CD4-positive, alpha-beta memory T cell (primary cell): ENCODE measurements around the gene CDADC1. TPM values are rescaled to one million over a fixed set of nuclear protein-coding genes. Genes with fewer than 3 reads are reported as not detected.

Experiments
- CTCF ChIA-PET: fragments of 350-600 bp; sonication (Branson Sonifier 250); formaldehyde crosslinking; loops from one replicate; lab custom pipeline; 2021; ENCODE audit warnings: inconsistent platforms; ENCODE audit not compliant: partially characterized antibody; lab: Charles Lee
- POLR2A ChIA-PET: fragments of 350-600 bp; sonication (Branson Sonifier 250); formaldehyde crosslinking; loops from one replicate; lab custom pipeline; 2021; ENCODE audit not compliant: partially characterized antibody; lab: Charles Lee
- DNase-seq, 5 donors: peaks; one replicate each; pipeline versions ENCODE4 v3.0.0 to v3.0.0-alpha.2; 2020 to 2022; ENCODE audit warnings: mixed read lengths in 1 of 5
- H3K27ac ChIP-seq: one replicate; pipeline ENCODE4 v1.7.0; 2013; ENCODE audit warnings: low read depth, low read length
- H3K27me3 ChIP-seq: 2 replicates; pipeline ENCODE4 v1.7.0; 2013; ENCODE audit warnings: mild to moderate bottlenecking, low read length, moderate library complexity; ENCODE audit not compliant: insufficient read depth
- H3K36me3 ChIP-seq: 2 replicates; pipeline ENCODE4 v1.7.0; 2013; ENCODE audit warnings: mild to moderate bottlenecking, low read length, moderate library complexity; ENCODE audit not compliant: insufficient read depth
- H3K4me1 ChIP-seq: 2 replicates; pipeline ENCODE4 v1.7.0; 2013; ENCODE audit warnings: mild to moderate bottlenecking, low read length, moderate library complexity; ENCODE audit not compliant: insufficient read depth
- H3K4me3 ChIP-seq, 2 donors: one replicate each; pipeline ENCODE4 v1.7.0; 2013; ENCODE audit warnings: low read length in 2 of 2, mild to moderate bottlenecking in 1 of 2
- H3K9me3 ChIP-seq, 2 donors: one replicate each; pipeline ENCODE4 v1.7.0; 2013; ENCODE audit warnings: low read length in 2 of 2, control low read depth in 1 of 2; ENCODE audit not compliant: control insufficient read depth in 1 of 2
- H3K27ac Mint-ChIP-seq, 7 donors: one replicate each; pipeline ENCODE4 v1.8.0; 2020 to 2021; ENCODE audit warnings: mixed read lengths in 7 of 7, mild to moderate bottlenecking in 6 of 7, inconsistent platforms in 3 of 7, moderate library complexity in 3 of 7
- H3K27me3 Mint-ChIP-seq, 2 donors: one replicate each; pipeline ENCODE4 v1.8.0; 2020 to 2021; ENCODE audit warnings: mixed read lengths in 2 of 2
- H3K36me3 Mint-ChIP-seq, 2 donors: one replicate each; pipeline ENCODE4 v1.8.0; 2020 to 2021; ENCODE audit warnings: mixed read lengths in 2 of 2, inconsistent platforms in 1 of 2, mild to moderate bottlenecking in 1 of 2
- H3K4me1 Mint-ChIP-seq, 4 donors: one replicate each; pipeline ENCODE4 v1.8.0; 2020 to 2021; ENCODE audit warnings: mixed read lengths in 4 of 4, mild to moderate bottlenecking in 1 of 4
- H3K4me3 Mint-ChIP-seq, 8 donors: one replicate each; pipeline ENCODE4 v1.8.0; 2020 to 2021; ENCODE audit warnings: mixed read lengths in 8 of 8, mild to moderate bottlenecking in 7 of 8, moderate library complexity in 6 of 8, inconsistent platforms in 3 of 8
- H3K9me3 Mint-ChIP-seq, 8 donors: one replicate each; pipeline ENCODE4 v1.8.0; 2020 to 2021; ENCODE audit warnings: mixed read lengths in 8 of 8, mild to moderate bottlenecking in 5 of 8, inconsistent platforms in 3 of 8, moderate library complexity in 1 of 8
- intact Hi-C: fragments of 100-400 bp; cut with micrococcal nuclease; formaldehyde crosslinking; loops from one replicate; pipeline ENCODE4 v1.15.1; 2023
- polyA plus RNA-seq, 2 donors: library from polyadenylated mRNA; unstranded; fragments of 300-500 nt; fragmentation: Illumina TruSeq; gene quantifications; one replicate each; pipeline ENCODE4 v1.2.3, GENCODE V29; 2021
- total RNA-seq, 2 experiments: library from RNA; stranded (reverse); gene quantifications; one replicate each; pipeline ENCODE4 v1.2.3, GENCODE V29; 2021

The CDADC1 gene
- total and polyA plus RNA-seq, 4 experiments from 2014 or later = 6.2 to 15.9 (median 12.4) TPM

- Histone ChIP-seq H3K4me1 (peaks cover 11% of the 10 kb centered on the region), H3K27ac (no peak overlapping the region), H3K36me3 (no peaks in the 10 kb centered on the region), H3K9me3 (no peaks in the 10 kb centered on the region), H3K4me3 (no peak overlapping the region), H3K27me3 (peaks cover 12% of the 10 kb centered on the region)
- peaks cover 0 to 3% (median 0%) of the 10 kb centered on the region in 8 donors for H3K9me3 Mint-ChIP-seq
- ChIA-PET POLR2A (interaction anchor here (0.6 to 1.4 kb wide), 4 partner anchors 34 to 409 kb away, joined by 3 to 7 read pairs (median 4); partner anchors contain the start of genes CDADC1 and FNDC3A), CTCF (interaction anchor here (0.7 to 4.4 kb wide), 10 partner anchors 8 to 104 kb away, joined by 3 to 36 read pairs (median 5); partner anchors contain the start of gene CDADC1)
- no peak overlapping the region for H3K4me3 Mint-ChIP-seq
- peaks cover 10 to 23% (median 14%) of the 10 kb centered on the region in 4 donors for H3K4me1 Mint-ChIP-seq
- DNase-seq = no peak
- H3K27me3 Mint-ChIP-seq = peaks cover 22 to 24% of the 10 kb centered on the region in 2 donors
- intact Hi-C loops = loop anchor here (2.0 kb wide), 1 partner anchor 67 kb away; no protein-coding TSS in a partner anchor
- peak overlapping the region in 3 of 7 donors; percentile 68 to 76 (median 71) for H3K27ac Mint-ChIP-seq
- H3K36me3 Mint-ChIP-seq = peaks cover 1 to 23% of the 10 kb centered on the region in 2 donors
Observed at GRCh38 chr13:49213997-49214916, 33.5 kb upstream of the CDADC1 start.

GRCh38 chr13:49214917-49215376, 32.8 kb upstream of the CDADC1 start:
- H3K27ac Mint-ChIP-seq = peak overlapping the region in 2 of 7 donors; percentile 68 to 76
- peaks cover 0 to 19% of the 10 kb centered on the region in 2 donors for H3K36me3 Mint-ChIP-seq
- H3K9me3 Mint-ChIP-seq = peaks cover 0 to 3% (median 0%) of the 10 kb centered on the region in 8 donors
- peaks cover 16% of the 10 kb centered on the region for H3K4me1 ChIP-seq
- peaks cover 18% of the 10 kb centered on the region for H3K27me3 ChIP-seq
- peak overlapping the region in 3 of 8 donors; percentile 13 to 56 (median 47) for H3K4me3 Mint-ChIP-seq
- ChIA-PET POLR2A (interaction anchor here (0.6 to 1.4 kb wide), 4 partner anchors 33 to 409 kb away, joined by 3 to 7 read pairs (median 4); partner anchors contain the start of genes CDADC1 and FNDC3A), CTCF (interaction anchor here (0.6 to 4.4 kb wide), 12 partner anchors 9 to 105 kb away, joined by 3 to 36 read pairs (median 4); partner anchors contain the start of gene CDADC1)
- H3K4me3 ChIP-seq = no peak overlapping the region
- H3K27ac ChIP-seq = no peak overlapping the region
- H3K9me3 ChIP-seq = no peaks in the 10 kb centered on the region
- intact Hi-C loops = loop anchor here (2.0 kb wide), 1 partner anchor 66 kb away; no protein-coding TSS in a partner anchor
- no peaks in the 10 kb centered on the region for H3K36me3 ChIP-seq
- H3K4me1 Mint-ChIP-seq = peaks cover 12 to 27% (median 15%) of the 10 kb centered on the region in 4 donors
- H3K27me3 Mint-ChIP-seq = peaks cover 27 to 28% of the 10 kb centered on the region in 2 donors
- peak; percentile 26 to 48 (median 45) for DNase-seq

GRCh38 chr13:49216334-49216733, 31.4 kb upstream of the CDADC1 start:
- H3K4me3 Mint-ChIP-seq = no peak overlapping the region
- no peaks in the 10 kb centered on the region for H3K36me3 ChIP-seq
- H3K4me1 ChIP-seq = peaks cover 24% of the 10 kb centered on the region
- DNase-seq = no peak
- no peak overlapping the region for H3K27ac ChIP-seq
- no peaks in the 10 kb centered on the region for H3K9me3 ChIP-seq
- H3K27ac Mint-ChIP-seq = peak overlapping the region in 1 of 7 donors; percentile 4
- CTCF ChIA-PET = interaction anchor here (4.4 kb wide), 1 partner anchor 65 kb away, joined by 36 read pairs; no protein-coding TSS in a partner anchor
- H3K4me1 Mint-ChIP-seq = peaks cover 12 to 30% (median 18%) of the 10 kb centered on the region in 4 donors
- POLR2A ChIA-PET = no interaction called here
- H3K9me3 Mint-ChIP-seq = peaks cover 0 to 3% (median 0%) of the 10 kb centered on the region in 8 donors
- no peak overlapping the region for H3K4me3 ChIP-seq
- peaks cover 0 to 13% of the 10 kb centered on the region in 2 donors for H3K36me3 Mint-ChIP-seq
- intact Hi-C loops = no loop called here
- H3K27me3 Mint-ChIP-seq = peaks cover 29 to 30% of the 10 kb centered on the region in 2 donors
- H3K27me3 ChIP-seq = peaks cover 21% of the 10 kb centered on the region

GRCh38 chr13:49217962-49218492, 29.7 kb upstream of the CDADC1 start:
- Mint-ChIP-seq H3K27ac (peak overlapping the region in 2 of 7 donors; percentile 18 to 36), H3K27me3 (peaks cover 43% of the 10 kb centered on the region in 2 donors), H3K4me1 (peaks cover 12 to 36% (median 22%) of the 10 kb centered on the region in 4 donors), H3K4me3 (peak overlapping the region in 4 of 8 donors; percentile 17 to 45 (median 26)), H3K9me3 (peaks cover 0 to 3% (median 0%) of the 10 kb centered on the region in 8 donors), H3K36me3 (peaks cover 0 to 5% of the 10 kb centered on the region in 2 donors)
- H3K36me3 ChIP-seq = no peaks in the 10 kb centered on the region
- DNase-seq = no peak
- peaks cover 24% of the 10 kb centered on the region for H3K4me1 ChIP-seq
- no peaks in the 10 kb centered on the region for H3K9me3 ChIP-seq
- peaks cover 25% of the 10 kb centered on the region for H3K27me3 ChIP-seq
- CTCF ChIA-PET = no interaction called here
- POLR2A ChIA-PET = no interaction called here
- intact Hi-C loops = no loop called here
- H3K27ac ChIP-seq = no peak overlapping the region
- H3K4me3 ChIP-seq = no peak overlapping the region

DNA sequence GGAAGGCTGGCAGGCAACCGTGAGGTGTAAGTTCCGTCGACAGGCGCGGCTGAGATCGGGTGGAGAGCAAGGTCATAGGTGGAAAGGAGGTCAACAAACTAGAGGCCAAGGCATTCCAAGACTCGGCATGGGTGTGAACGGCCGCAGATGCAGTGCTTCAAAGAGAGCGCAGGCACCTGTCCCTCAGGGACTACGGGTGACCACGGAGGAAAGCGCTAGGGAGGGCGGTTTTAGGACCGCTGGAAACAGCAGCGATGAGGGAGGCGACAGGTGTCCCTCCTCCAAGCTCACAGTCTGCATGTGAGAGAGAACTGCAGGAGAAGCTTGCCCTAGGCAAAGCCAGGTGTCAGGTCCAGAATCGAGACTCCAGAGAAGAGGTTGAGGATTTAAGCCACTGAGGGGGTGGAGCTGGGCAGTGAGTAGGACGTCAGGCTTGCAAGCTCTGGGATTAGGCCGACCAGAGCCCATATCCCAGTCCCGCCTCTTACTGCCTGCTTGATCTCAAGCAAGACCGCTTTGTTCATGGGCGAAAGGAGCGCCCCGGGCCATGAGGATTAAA, 29.2 kb upstream of the CDADC1 start:
- peak overlapping the region in 5 of 8 donors; percentile 9 to 68 (median 26) for H3K4me3 Mint-ChIP-seq
- Histone ChIP-seq H3K27ac (no peak overlapping the region), H3K4me3 (no peak overlapping the region), H3K36me3 (no peaks in the 10 kb centered on the region), H3K4me1 (peaks cover 24% of the 10 kb centered on the region), H3K27me3 (peaks cover 25% of the 10 kb centered on the region), H3K9me3 (no peaks in the 10 kb centered on the region)
- no peak for DNase-seq
- intact Hi-C loops = no loop called here
- ChIA-PET CTCF (no interaction called here), POLR2A (no interaction called here)
- H3K9me3 Mint-ChIP-seq = peaks cover 0 to 3% (median 0%) of the 10 kb centered on the region in 8 donors
- H3K27me3 Mint-ChIP-seq = peaks cover 44 to 47% of the 10 kb centered on the region in 2 donors
- peaks cover 0 to 5% of the 10 kb centered on the region in 2 donors for H3K36me3 Mint-ChIP-seq
- H3K4me1 Mint-ChIP-seq = peaks cover 12 to 36% (median 22%) of the 10 kb centered on the region in 4 donors
- no peak overlapping the region for H3K27ac Mint-ChIP-seq

DNA sequence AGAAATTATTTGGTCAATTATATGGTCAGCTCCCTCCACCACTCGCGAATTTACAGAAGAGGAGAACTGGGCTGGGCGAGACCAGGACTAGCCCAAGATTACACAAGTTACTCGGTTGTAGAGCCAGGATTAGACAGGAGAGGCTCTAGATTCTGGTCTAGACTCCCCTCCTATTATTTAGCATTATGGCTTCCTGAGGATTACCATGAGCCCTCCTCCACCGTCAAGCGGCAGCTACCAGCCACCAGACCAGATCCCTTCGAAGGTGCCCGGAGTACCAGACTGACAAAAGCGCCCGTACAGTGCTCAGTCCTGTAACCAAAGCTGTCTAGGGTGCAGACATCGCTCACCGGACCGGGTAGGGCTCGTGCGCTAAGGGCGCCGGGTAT, 28.1 kb upstream of the CDADC1 start:
- POLR2A ChIA-PET = interaction anchor here (0.8 kb wide), 1 partner anchor 28 kb away, joined by 3 read pairs; the partner anchor contains the start of gene CDADC1

More for the DNA sequence above, 28.1 kb upstream of the CDADC1 start:
- Mint-ChIP-seq H3K4me3 (peak overlapping the region; percentile 53 to 78 (median 68)), H3K4me1 (peaks cover 11 to 36% (median 20%) of the 10 kb centered on the region in 4 donors), H3K9me3 (peaks cover 0 to 3% (median 0%) of the 10 kb centered on the region in 8 donors), H3K27me3 (peaks cover 47 to 52% of the 10 kb centered on the region in 2 donors), H3K27ac (no peak overlapping the region), H3K36me3 (peaks cover 0 to 5% of the 10 kb centered on the region in 2 donors)
- peak in 1 of 5 donors; percentile 5 for DNase-seq
- H3K4me1 ChIP-seq = peaks cover 21% of the 10 kb centered on the region
- intact Hi-C loops = no loop called here
- CTCF ChIA-PET = interaction anchor here (0.8 to 1.3 kb wide), 2 partner anchors 10 to 61 kb away, joined by 3 read pairs; no protein-coding TSS in a partner anchor
- H3K27ac ChIP-seq = no peak overlapping the region
- no peaks in the 10 kb centered on the region for H3K9me3 ChIP-seq
- peak overlapping the region in 1 of 2 donors; percentile 15 for H3K4me3 ChIP-seq
- H3K27me3 ChIP-seq = peaks cover 25% of the 10 kb centered on the region
- no peaks in the 10 kb centered on the region for H3K36me3 ChIP-seq
